Stimulated activated CD4-positive, alpha-beta T cell treated with anti-CD3 and anti-CD28 coated beads, Interleukin-1b, Interleukin-23, amount 100 ng/mL, for 48 hours (primary cell): ENCODE measurements around the gene GATD1.

Experiments
- DNase-seq: peaks from one replicate; pipeline ENCODE4 v3.0.0-alpha.2; 2020

GATD1 gene

DNA sequence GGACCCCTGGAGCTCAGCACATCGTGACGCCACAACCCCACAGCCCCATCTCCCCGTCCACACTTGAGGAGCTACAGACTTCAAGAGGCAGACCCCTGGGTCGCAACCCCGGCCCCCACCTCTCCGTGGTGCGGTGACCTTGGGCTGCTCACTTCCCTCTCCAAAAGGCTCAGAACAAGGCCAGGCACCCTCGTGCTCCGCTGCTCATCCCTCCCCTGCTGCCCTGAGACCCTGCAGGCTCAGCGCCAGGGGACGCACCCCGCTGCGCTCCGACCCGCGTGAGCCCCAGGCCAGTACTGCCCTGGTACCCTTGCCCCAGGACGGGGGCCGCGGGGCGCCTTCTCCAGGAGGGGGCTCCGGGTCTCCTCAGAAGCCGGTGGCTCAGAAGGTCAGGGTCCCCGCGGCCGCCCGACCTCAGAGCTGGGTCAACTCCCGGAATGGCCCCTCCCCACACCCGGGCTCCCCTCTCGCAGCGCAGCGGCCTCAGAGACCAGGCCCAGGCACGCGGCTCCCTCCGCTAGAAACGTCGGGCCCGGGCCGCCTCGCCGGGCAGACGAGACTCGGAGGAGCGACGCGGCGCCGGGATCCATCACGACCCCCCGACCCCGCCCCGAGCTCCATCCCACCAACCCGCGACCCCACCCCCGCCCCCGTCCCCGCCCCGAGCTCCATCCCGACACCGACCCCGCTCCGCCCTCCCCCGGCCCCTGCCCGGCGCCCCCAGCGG is 563 bp downstream of the GATD1 start:
- DNase-seq: no peak

DNA sequence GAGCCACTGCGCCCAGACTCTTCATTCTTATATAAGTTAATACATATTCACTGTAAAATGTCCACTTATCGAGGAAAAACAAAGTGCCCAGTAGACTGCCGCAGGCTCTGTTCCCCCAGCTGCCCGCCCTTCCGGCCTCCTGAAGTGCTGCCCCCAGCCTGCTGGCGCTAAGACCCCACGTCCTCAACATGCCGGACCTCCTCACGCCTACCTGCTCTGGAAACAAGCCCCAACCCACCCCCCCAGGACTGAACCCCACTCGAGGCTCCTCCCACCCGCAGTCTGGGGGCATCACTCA is 1.1 kb downstream of the GATD1 start:
- no peak for DNase-seq

DNA sequence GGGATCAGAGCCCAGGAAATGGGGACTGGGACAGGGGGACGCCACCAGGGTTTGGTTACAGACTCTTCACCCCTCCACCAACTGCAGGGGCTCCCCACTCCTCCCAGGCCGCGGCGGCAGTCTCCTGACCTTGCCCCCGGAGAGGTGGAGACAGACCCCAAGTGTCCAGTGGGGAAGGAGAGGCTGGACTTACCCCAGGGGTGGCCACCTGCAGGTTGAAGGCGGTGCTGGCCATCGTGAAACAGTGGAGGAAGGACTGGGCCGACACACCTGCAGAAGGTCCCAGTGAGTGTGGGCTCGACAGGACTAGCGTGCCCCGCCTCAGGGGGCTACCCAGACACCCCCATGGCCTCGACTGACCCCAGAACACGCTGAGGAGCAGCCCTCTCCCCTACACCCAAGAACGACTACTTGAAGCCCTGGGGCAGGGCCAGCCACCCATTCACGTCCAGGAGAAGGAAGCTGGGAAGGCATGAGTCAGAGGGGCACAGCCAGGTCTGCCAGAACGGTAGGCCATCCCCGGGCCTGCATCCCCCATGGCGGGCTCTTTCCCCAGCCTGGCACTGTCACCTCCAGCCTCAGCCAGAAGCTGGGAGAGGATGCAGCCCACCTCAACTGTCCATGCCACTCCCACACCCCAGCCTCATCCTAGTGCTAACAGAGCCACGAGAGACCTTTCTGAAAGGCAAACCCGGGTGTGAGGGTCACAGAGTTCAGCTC is 2.3 kb downstream of the GATD1 start:
- DNase-seq: no peak

DNA sequence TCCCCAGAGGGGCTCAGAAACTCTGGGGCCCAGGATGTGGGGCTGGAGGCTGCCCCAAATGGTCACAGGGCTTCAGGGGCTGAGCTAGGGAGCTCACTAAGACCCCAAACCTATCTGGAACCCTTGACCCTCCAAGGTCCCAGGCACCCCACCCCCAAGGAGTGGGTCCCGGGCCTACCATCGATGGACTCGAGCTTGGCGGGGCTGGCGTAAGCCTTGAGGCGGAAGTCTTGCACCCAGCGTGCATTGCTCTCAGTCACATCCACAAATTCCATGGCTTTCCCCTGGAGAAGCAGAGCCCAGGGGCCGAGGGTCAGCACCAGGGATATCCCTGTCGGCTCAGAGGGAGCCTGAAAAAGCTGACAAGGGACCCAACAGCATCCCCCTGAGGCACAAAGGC is 3.5 kb downstream of the GATD1 start:
- no peak for DNase-seq

DNA sequence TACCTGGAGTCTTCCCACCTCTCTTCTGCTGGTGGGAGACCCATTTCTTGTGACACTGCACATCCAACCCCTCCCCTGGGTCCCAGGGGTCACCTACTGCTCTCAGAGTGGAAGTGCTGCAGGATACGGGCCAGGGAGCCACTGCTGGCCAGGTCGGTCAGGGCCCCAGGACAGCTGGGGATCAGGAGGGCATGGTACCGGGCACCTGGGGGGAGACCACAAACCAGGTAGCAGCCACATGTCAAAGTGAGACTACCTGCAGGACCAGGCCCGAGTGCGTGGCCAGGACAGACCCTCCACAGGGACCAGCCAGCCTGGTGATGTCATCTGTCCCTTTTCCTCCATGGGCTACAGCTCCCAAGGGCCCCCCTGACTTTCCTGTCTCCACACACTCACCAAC is 3.9 kb downstream of the GATD1 start:
- no peak for DNase-seq

DNA sequence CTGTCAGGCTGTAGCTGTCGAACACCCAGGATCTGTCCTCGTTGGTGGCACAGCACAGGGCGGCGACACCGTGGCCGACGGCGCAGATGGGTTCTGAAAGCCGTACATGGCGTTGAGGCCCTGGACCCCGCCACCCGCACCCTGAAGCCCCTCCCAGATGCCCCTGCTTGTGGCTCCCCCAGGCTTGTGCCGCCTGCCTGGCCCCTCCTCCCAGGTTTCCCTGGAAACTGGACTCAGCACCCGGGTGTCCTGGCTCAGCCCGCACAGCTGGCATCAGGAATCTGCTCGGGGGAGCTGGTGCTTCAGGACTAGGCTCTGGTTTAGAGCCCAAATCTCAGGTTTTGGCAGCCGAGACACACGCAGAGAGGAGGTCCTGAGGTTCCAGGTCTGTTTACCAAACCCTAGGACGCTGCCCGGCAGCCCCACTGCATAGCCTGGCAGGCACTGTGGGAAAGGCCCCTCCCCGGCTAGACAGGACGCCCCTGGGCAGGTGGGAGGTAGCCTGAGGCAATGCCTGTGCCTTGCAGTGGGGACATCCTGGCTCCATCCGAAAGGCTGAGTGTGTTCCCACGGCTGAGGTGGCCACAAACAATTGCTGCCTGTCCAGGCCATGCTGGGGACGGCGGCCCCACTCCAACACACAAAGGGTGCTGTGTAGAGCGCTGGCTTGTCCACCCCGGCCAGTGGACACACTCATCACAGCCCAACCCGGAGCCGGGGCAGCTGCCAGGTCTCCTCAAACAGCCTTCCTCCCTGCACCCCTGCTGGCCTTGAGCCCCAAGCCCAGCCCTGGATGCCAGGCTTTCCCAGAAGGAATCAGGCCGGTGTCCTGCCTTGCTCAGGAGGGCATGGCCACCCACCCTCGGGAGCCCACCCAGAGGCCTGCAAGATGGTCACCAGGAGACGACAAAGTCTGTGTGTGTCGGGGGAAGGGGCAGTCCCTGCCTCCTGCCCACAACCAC is 4.6 kb downstream of the GATD1 start:
- no peak for DNase-seq

DNA sequence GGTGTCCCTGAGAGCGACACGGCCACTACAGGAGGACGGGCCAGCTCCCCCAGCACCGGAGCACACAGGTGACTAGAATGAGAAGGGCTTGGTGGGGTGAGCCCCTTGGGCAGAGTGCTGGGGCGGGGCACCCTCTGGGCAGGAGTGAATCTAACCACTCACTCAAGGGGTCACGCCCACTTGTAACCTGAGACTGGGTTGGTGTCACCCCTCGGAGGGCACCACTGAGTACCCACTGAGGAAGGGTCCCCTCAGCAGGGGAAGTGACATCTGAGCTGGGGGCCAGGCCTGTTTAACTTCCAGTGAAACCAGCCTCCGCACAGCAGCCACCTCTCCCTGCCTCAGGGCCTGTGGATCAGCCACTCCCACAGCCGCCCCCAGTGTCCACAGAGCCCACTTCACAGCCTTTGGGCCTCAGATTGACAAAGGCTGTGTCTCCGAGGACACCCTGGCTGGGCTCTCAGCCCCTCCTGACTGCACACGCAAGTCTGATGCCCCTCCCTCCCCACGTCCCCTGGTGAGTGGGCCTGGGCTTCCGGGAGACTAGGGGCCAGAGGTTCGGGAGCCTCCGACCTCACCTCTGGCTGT is 5.6 kb downstream of the GATD1 start:
- no peak for DNase-seq

DNA sequence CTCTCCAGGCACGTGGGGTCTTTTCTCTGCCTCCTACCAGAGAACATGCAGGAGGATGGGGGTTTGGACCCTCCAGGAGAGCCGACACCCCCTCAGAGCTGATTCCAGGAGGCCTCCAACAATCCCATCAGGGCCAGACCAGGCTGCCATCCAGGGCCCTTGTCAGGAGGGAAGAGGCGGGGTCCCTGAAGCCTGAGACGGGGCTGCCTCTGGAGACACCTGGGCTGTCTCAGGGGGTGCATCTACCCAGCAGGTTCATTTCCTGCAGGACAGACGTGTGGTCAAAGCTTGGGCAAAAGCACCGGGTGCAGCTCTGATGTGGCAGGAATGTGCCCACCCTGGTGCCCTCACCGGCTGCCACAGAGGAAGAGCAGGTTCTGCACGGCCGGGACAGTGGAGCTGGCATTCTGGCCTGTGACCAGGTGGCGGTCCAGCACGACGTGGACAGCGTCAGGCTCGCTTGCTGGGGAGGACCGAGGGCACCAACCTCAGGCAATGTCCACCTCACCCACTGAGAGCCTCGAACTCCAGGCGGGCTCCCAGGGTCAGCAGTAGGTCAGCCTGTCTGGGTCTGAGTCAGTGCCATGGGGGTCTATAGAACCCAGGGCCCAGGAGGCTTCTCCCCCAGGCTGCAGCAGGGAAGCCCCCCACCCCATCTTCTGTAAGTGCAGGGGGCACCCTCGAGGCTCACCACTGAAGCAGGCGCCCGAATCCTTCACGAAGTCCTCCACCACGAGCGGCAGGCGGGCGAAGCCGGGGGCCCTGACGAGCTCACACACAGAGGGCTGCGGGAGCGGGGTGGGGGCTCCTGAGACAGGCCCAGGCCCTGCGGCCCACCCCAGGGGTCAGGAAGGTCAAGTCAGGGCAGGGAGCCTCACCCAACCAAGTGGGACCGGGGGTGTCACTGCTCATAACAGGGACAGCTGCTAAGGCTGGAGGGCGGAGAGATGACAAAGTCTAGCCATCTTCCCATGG is 6.4 kb downstream of the GATD1 start:
- no peak for DNase-seq

DNA sequence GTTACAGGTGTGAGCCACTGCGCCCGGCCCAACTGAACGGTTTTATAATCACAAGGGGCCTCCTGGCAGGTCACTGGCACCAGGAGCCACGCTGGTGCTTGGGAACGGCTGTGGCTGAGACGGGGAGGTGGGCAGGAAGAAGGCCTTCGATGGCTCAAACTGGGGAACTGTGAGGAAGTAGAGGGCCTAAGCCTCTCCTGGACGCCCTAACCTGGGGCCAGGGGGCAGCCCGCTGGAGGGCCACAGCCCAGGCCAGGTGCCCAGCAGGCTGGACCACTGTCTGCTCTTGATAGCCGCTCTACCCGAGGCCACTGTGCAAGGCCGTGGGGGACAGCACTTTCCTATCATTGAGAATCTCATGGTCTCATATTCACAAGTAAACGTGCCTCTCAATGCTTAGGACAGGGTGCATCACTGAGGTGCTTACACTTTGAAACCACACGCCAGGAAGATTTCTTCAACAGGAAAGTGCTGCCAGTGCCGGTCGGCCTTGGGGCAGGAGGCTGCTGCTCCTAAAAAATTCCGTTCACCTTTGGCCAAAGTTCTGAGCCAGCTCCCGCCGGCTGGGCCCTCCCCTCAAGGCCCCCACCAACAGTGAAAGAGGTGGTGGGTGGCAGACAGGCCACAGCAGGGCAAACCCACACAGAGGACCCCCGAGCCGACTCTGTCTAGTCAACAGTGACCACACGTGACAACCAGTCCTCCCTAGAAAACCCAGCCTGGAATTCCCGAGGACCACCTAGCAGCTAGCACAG is 7.2 kb downstream of the GATD1 start:
- no peak for DNase-seq

DNA sequence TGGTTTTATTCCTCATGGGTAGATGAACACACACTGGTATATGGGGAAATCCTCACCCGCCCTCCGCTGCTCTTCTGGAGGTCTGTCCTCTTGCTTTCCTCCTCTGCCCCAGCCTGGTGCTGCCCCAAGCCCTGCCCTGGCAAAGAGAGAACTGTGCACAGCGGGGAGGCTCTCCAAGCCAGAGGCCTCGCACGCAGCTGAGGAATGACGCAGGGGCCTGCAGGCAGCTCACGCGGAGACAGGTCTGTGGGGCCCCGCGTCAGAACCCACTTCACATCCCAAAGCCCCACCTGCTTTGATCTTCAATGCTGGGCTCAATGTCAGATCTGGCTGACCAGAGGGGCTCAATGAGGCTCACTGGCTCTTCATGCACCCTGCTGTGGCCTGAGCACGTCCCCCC is 10.0 kb downstream of the GATD1 start:
- no peak for DNase-seq

DNA sequence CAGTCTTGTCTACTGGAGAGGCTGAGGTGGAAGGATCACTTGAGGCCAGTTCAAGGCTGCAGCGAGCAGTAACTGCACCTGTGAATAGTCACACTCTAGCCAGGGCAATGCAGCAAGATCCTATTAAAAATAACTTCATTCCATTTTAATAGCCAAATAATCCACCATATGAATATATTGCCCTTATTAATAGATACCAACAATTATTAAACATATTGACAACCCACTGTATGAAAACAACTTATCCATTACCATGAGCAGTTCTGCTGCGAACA is 10.4 kb downstream of the GATD1 start:
- DNase-seq: no peak

DNA sequence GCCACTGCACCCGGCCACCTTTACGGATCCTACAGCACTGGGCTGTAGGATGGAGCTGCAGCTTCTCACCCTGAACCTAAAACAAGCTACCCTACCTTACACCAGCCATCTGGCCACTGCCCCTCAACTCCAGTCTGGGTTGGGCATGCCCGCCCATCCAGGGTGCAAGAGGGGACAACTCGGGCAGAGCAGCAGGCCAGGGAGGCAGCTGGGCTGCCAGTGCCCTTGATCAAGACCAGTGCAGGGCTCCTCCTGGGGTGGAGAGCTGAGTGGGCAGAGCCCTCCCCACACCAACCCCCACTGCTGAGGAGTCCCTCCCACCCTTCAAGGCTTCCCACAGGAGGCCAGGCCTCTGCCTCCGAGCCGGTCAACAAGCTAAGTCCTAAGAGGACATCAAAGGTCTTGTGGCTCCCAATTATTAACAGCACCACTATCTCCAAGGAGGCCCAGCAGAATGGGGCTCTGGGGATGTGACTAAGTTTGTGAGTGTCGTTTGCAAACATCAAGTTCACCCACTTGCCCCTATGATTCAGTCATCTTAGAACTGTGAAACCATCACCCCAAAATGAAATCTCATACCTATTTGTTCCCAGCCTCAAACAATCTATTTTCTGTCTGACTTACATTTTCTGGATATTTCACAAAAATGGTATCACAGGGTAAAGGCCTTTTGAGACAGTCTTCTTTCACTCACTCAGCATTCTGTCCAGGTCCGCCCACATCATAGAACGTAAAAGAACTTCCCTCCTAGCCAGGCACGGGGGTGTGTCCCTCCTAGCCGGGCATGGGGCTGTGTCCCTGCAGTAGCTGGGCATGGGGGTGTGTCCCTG is 11.0 kb downstream of the GATD1 start:
- DNase-seq: no peak

DNA sequence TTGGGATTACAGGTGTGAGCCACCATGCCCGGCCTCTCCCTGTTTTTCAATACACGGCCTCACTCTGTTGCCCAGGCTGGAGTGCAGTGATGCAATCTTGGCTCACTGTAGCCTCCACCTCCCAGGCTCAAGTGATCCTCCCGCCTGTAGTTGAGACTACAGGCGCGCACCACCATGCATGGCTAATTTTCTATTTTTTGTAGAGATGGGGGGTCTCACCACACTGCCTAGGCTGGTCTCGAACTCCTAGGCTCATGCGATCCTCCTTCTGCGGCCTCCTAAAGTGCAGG is 11.5 kb downstream of the GATD1 start:
- no peak for DNase-seq

DNA sequence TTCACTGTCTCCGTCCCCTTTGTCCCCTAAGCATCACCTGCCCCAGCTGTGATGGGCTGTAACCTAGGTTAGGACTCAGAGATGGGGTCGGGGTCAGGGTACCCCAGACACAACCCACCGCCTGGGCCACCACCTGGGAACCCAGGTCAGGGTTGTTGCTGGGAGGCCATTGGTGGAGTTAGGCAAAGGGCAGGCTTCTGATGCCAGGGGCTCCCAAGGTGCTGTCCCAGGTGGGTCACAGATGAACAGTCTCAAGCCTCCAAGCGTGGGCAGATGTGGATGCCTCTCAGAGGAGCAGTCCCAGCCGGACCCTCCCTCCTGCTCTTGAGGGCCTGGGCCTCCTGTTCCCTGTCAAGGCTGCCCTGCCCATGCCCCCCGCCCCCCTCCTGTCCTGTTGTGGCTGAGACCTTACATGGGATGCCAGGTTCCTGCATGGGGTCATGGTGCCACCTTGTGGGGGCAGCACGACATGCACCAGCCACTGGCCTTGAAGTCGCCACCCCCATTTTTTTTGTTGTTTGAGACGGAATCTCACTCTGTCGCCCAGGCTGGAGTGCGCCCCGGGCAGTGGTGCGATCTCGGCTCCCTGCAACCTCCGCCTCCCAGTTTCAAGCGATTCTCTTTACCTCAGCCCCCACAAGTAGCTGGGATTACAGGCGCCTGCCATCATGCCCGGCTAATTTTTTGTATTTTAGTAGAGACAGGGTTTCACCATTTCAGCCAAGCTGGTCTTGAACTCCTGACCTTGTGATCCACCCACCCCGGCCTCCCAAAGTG is 12.1 kb downstream of the GATD1 start:
- peak; percentile 59 for DNase-seq

DNA sequence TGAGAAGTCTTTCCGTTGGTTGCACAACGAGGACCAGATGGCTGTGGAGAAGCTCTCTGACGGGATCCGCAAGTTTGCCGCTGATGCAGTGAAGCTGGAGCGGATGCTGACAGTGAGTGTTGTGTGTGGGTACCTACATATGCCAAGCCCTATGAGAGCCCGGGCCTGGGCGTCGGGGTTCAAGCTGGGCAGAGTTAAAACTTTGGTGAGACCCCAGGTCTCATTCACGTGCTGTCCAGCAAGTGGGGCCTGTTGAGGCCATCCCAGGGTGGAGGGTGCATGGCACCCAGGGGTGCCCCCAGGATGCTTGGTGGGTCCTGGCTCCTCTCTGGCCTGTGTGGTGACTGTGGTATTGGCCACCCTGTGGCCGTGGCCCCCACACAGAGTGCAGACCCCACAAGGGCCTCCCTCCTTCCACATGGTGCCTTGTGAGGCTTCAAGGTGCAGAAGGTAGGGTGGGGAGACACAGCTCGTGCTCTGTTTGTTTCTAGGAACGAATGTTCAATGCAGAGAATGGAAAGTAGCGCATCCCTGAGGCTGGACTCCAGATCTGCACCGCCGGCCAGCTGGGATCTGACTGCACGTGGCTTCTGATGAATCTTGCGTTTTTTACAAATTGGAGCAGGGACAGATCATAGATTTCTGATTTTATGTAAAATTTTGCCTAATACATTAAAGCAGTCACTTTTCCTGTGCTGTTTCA is 12.8 kb downstream of the GATD1 start:
- no peak for DNase-seq

DNA sequence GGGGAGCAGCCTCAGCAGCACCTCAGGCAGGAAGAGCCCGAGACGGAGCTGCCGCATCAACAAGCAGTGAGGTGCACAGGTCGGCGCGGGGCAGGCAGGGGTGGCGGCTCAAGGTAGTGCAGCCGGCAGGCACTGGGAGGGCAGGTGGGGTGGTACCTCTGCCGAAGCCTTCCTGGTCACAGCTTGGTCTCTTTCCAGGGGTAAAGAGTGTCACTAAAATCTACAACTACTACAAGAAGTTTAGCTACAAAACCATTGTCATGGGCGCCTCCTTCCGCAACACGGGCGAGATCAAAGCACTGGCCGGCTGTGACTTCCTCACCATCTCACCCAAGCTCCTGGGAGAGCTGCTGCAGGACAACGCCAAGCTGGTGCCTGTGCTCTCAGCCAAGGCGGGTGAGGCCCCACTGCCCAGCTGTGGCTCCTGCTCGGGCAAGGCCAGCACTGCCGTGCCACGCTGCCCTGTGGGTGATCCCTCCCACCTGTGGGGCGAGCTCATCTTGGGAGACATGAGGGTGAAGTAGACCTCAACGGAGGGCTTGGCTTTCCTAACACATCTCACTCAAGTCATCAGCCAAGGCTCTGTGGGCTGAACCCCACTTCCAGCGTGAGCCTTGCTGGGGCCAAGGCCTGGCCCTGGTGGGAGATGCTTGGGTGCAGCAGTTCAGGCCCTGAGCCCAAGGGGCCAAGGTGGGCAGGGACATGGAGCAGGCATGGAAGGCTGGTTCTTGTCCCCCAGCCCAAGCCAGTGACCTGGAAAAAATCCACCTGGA is 13.6 kb downstream of the GATD1 start:
- no peak for DNase-seq

DNA sequence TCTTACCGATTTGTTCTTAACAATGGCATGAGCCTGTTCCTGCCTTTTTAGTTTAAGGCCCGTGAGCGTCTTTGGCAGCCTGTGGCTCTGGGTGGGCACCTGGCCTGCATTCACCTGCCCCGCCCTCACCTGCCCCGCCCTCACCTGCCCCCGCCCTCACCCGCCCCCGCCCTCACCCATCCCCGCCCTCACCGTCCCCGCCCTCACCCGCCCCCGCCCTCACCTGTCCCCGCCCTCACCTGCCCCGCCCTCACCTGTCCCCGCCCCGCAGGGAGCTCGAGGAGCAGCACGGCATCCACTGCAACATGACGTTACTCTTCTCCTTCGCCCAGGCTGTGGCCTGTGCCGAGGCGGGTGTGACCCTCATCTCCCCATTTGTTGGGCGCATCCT is 14.2 kb downstream of the GATD1 start:
- no peak for DNase-seq

DNA sequence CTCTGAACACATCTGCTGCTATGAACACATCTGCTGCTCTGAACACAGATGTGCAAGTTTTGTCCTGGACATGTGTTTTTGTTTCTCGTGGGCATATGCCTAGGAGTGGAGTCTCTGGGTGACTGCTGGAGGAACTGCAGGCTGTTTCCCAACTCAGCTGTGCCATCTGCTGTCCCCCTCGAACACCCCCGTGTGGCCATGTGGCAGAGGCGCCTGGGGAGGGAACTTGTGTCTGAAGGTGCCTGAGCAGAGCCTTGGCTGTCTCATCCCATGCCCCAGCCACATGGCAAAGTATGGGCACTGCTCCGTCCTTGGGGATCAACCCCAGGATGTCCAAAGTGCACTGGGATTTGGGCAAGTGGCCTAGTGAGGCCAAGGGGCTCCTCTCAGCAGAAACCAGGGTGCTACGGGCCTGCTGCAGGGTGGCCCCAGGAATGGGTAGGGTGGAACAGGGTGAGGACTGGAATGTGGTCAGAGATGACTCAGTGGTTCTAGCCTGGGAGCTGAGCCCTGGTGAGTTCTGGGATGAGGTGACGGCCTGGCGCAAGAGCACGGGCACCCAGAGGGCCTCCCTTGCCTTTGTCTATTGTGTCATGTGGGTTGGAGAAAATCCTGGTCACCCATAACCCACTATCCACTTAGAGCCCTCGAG is 14.7 kb downstream of the GATD1 start:
- DNase-seq: peak; percentile 19
